H9 (cell line): Measurements from ENCODE around the gene GSAP. TPM values are rescaled to one million over a fixed set of nuclear protein-coding genes. Genes with fewer than 3 reads are reported as not detected.

Experiments
- DNase-seq: peaks from one replicate; pipeline ENCODE4 v3.0.0-alpha.2; 2017
- H2AFZ ChIP-seq: one replicate; pipeline ENCODE4 v1.6.1; 2013; ENCODE audit warnings: mild to moderate bottlenecking, low read length, control low read depth, moderate library complexity
- H2AK5ac ChIP-seq: 2 replicates; pipeline ENCODE4 v1.6.1; 2013; ENCODE audit warnings: low read length, control low read depth, mixed read lengths; ENCODE audit not compliant: insufficient read length
- H2BK120ac ChIP-seq: one replicate; pipeline ENCODE4 v1.6.1; 2013; ENCODE audit warnings: low read depth, mild to moderate bottlenecking, low read length, control low read depth, inconsistent platforms; ENCODE audit not compliant: poor library complexity, severe bottlenecking
- H2BK12ac ChIP-seq: 2 replicates; pipeline ENCODE4 v1.6.1; 2013; ENCODE audit warnings: low read length, control low read depth, mixed read lengths, low read depth; ENCODE audit not compliant: insufficient read length
- H2BK15ac ChIP-seq: 2 replicates; pipeline ENCODE4 v1.6.1; 2013; ENCODE audit warnings: low read depth, low read length, control low read depth
- H2BK20ac ChIP-seq: one replicate; pipeline ENCODE4 v1.6.1; 2013; ENCODE audit warnings: low read depth, mild to moderate bottlenecking, low read length, control low read depth, inconsistent platforms; ENCODE audit not compliant: poor library complexity, severe bottlenecking
- H2BK5ac ChIP-seq: 2 replicates; pipeline ENCODE4 v1.6.1; 2013; ENCODE audit warnings: low read length, control low read depth, mixed read lengths; ENCODE audit not compliant: insufficient read length
- H3K14ac ChIP-seq: 2 replicates; pipeline ENCODE4 v1.6.1; 2013; ENCODE audit warnings: low read length, control low read depth; ENCODE audit not compliant: insufficient read depth
- H3K18ac ChIP-seq: 2 replicates; pipeline ENCODE4 v1.6.1; 2013; ENCODE audit warnings: low read depth, mild to moderate bottlenecking, mixed read lengths, low read length, control low read depth; ENCODE audit not compliant: insufficient read length
- H3K23ac ChIP-seq: 2 replicates; pipeline ENCODE4 v1.6.1; 2013; ENCODE audit warnings: low read length, control low read depth, mixed read lengths, low read depth; ENCODE audit not compliant: insufficient read length
- H3K23me2 ChIP-seq: 2 replicates; pipeline ENCODE4 v1.6.1; 2013; ENCODE audit warnings: low read depth, mild to moderate bottlenecking, mixed read lengths, low read length, control low read depth; ENCODE audit not compliant: insufficient read length, poor library complexity, severe bottlenecking
- H3K27ac ChIP-seq: 2 replicates; pipeline ENCODE4 v1.5.1; 2013; ENCODE audit warnings: low read length, control low read depth, mixed read lengths, low read depth; ENCODE audit not compliant: insufficient read length
- H3K27me3 ChIP-seq: 2 replicates; pipeline ENCODE4 v1.6.1; 2013; ENCODE audit warnings: low read length, control low read depth, inconsistent platforms; ENCODE audit not compliant: insufficient read depth
- H3K4ac ChIP-seq: 2 replicates; pipeline ENCODE4 v1.6.1; 2013; ENCODE audit warnings: low read depth, mild to moderate bottlenecking, control low read depth, inconsistent platforms, low read length, moderate library complexity
- H3K4me1 ChIP-seq: 2 replicates; pipeline ENCODE4 v1.6.1; 2013; ENCODE audit warnings: low read length, control low read depth, inconsistent platforms; ENCODE audit not compliant: insufficient read depth
- H3K4me2 ChIP-seq: 2 replicates; pipeline ENCODE4 v1.6.1; 2013; ENCODE audit warnings: low read length, control low read depth, mixed read lengths; ENCODE audit not compliant: insufficient read length, insufficient read depth
- H3K56ac ChIP-seq: 2 replicates; pipeline ENCODE4 v1.6.1; 2013; ENCODE audit warnings: low read depth, mild to moderate bottlenecking, mixed read lengths, low read length, control low read depth; ENCODE audit not compliant: insufficient read length
- H3K79me1 ChIP-seq: 2 replicates; pipeline ENCODE4 v1.6.1; 2013; ENCODE audit warnings: low read depth, mild to moderate bottlenecking, moderate library complexity, low read length, control low read depth, inconsistent platforms; ENCODE audit not compliant: insufficient read depth, poor library complexity, severe bottlenecking
- H3K79me2 ChIP-seq: 2 replicates; pipeline ENCODE4 v1.6.1; 2013; ENCODE audit warnings: low read length, control low read depth, inconsistent platforms; ENCODE audit not compliant: insufficient read depth
- H3K9ac ChIP-seq: 2 replicates; pipeline ENCODE4 v1.6.1; 2013; ENCODE audit warnings: low read length, control low read depth, mixed read lengths; ENCODE audit not compliant: insufficient read length; ENCODE audit errors: extremely low read depth
- H3K9me3 ChIP-seq: one replicate; pipeline ENCODE4 v1.6.1; 2013; ENCODE audit warnings: low read depth, low read length, inconsistent platforms; ENCODE audit not compliant: control insufficient read depth
- H3T11ph ChIP-seq: one replicate; pipeline ENCODE4 v1.6.1; 2013; ENCODE audit warnings: mild to moderate bottlenecking, low read length, control low read depth, inconsistent platforms
- H4K20me1 ChIP-seq: one replicate; pipeline ENCODE4 v1.6.1; 2013; ENCODE audit not compliant: control insufficient read depth, insufficient read length, insufficient read depth
- H4K5ac ChIP-seq: 2 replicates; pipeline ENCODE4 v1.6.1; 2013; ENCODE audit warnings: low read depth, mild to moderate bottlenecking, mixed read lengths, low read length, control low read depth; ENCODE audit not compliant: insufficient read length
- H4K8ac ChIP-seq: replicated peaks from 2 replicates; pipeline ENCODE4 v1.6.1; 2013; ENCODE audit warnings: low read length, control low read depth, mixed read lengths, low read depth; ENCODE audit not compliant: insufficient read length
- H4K91ac ChIP-seq: 2 replicates; pipeline ENCODE4 v1.6.1; 2013; ENCODE audit warnings: low read depth, mild to moderate bottlenecking, moderate library complexity, mixed read lengths, low read length, control low read depth; ENCODE audit not compliant: insufficient read length
- H3K27ac Mint-ChIP-seq, 3 experiments: 2 replicates in 2 of 3; 3 replicates in 1 of 3; pipeline ENCODE4 v1.8.0; 2020 to 2021; ENCODE audit warnings: mixed read lengths in 3 of 3, mild to moderate bottlenecking in 1 of 3, moderate library complexity in 1 of 3
- H3K27me3 Mint-ChIP-seq: 2 replicates; pipeline ENCODE4 v1.8.0; 2021; ENCODE audit warnings: low read depth, mild to moderate bottlenecking, moderate library complexity, mixed read lengths
- H3K36me3 Mint-ChIP-seq, 3 experiments: 2 replicates in 2 of 3; 3 replicates in 1 of 3; pipeline ENCODE4 v1.8.0; 2020 to 2021; ENCODE audit warnings: low read depth in 3 of 3, mixed read lengths in 3 of 3; ENCODE audit not compliant: insufficient read depth in 1 of 3
- H3K4me1 Mint-ChIP-seq, 2 experiments: 2 replicates each; pipeline ENCODE4 v1.8.0; 2020; ENCODE audit warnings: mixed read lengths in 2 of 2
- H3K4me3 Mint-ChIP-seq, 2 experiments: 2 replicates in 1 of 2; 3 replicates in 1 of 2; pipeline ENCODE4 v1.8.0; 2020 to 2021; ENCODE audit warnings: mild to moderate bottlenecking in 2 of 2, mixed read lengths in 2 of 2, moderate library complexity in 1 of 2
- H3K9me3 Mint-ChIP-seq, 2 experiments: 2 replicates in 1 of 2; 3 replicates in 1 of 2; pipeline ENCODE4 v1.8.0; 2020; ENCODE audit warnings: mild to moderate bottlenecking in 2 of 2, mixed read lengths in 2 of 2, moderate library complexity in 1 of 2
- CTCF ChIP-seq: fragments of 200-600 bp; sonication (generic); conservative IDR thresholded peaks from 3 replicates; pipeline ENCODE4 v1.8.0; 2021; ENCODE audit warnings: antibody characterized with exemption, mild to moderate bottlenecking
- WGBS: extraction: QIAGEN DNeasy Blood & Tissue Kit; methylation state at CpG from one replicate; pipeline ENCODE4 v1.1.7; 2013; ENCODE audit warnings: missing lambda C conversion rate, low lambda C conversion rate, mixed read lengths; ENCODE audit not compliant: insufficient read length; ENCODE audit errors: extremely low coverage; 5-methylcytosine and 5-hydroxymethylcytosine counted together
- total RNA-seq: library from RNA; stranded (reverse); gene quantifications from 2 replicates; pipeline ENCODE4 v1.2.1, GENCODE V29; 2021

Gene GSAP
- total RNA-seq, 1 experiment from 2014 or later: 1.9 TPM

DNA sequence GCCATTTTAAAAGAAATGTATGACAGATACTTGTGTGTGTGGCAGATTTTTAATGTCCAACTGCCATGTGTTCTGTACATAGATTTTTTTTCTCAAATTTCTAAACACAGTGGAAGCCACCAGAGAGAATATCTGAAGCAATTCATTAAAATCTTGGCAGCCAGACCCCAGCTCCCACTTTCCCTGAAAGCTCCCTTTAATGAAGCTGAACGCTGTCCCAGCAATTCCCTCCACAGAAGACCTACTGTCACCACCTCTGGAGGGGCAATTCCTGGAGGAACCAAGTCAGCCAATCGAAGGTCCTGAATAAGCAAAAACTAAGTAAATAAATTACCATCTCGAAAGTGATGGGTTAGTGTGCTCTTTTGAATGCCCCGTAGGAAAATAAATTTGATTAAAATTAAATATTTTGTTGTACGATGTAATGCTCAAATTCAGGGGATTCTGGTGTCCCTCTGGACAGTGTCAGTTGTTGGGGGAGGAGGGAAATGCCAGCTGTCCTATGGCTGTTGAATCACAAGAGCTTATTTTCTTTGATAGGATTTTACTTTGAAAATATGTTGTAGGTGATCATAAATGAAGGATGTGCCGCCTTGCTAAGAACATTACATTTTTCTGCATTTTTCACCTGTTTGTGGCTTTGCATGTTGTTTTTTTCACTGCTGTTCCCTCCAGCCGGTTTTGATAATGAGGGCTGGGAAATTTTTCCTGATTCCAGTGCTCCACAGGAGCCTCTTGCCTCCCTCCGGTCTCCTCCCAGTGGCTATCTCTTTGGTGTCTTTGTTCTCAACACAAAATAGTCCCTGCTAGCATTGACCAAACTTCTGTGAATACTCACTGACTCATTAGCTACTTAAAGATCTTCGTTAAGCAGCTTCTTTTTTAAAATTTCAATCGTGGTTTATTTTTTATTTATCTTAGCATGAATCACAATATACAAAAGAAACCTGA is 9.2 kb upstream of the GSAP start:
- Histone ChIP-seq H3K23me2 (peaks cover 3% of the 10 kb centered on the region), H2BK12ac (no peak overlapping the region), H2AFZ (no peak overlapping the region), H2BK120ac (no peak overlapping the region), H3K18ac (no peak overlapping the region), H2BK15ac (no peak overlapping the region), H3K79me2 (no peaks in the 10 kb centered on the region), H3K79me1 (no peaks in the 10 kb centered on the region), H3K27me3 (no peaks in the 10 kb centered on the region), H4K5ac (no peak overlapping the region), H3K23ac (no peak overlapping the region), H4K91ac (no peak overlapping the region), H3K14ac (no peak overlapping the region), H2AK5ac (no peak overlapping the region), H3K4me2 (peak overlapping the region; percentile 17), H3K27ac (no peak overlapping the region), H4K8ac (no peak overlapping the region), H3K4ac (no peak overlapping the region), H3K9me3 (no peaks in the 10 kb centered on the region), H2BK5ac (no peak overlapping the region), H3T11ph (no peak overlapping the region), H4K20me1 (no peaks in the 10 kb centered on the region), H3K4me1 (peaks cover 14% of the 10 kb centered on the region), H3K56ac (no peak overlapping the region), H2BK20ac (no peak overlapping the region), H3K9ac (no peak overlapping the region)
- peak; percentile 46 for DNase-seq
- Mint-ChIP-seq H3K27me3 (no peaks in the 10 kb centered on the region; the same call in 1 of the 2 replicates), H3K36me3 (no peaks in the 10 kb centered on the region), H3K27ac (peak overlapping the region; percentile 36 to 96 (median 89)), H3K4me3 (peak overlapping the region; percentile 46 to 71; a peak in 4 of 5 replicates), H3K9me3 (no peaks in the 10 kb centered on the region; a peak in 1 of 5 replicates), H3K4me1 (peaks cover 55 to 61% of the 10 kb centered on the region in 2 experiments)
- no peak for TF ChIP-seq CTCF
- no CpG with 5 or more reads among the region's 10 CpGs for WGBS
